ENCODE results near the gene MTX1.

The MTX1 gene

DNA sequence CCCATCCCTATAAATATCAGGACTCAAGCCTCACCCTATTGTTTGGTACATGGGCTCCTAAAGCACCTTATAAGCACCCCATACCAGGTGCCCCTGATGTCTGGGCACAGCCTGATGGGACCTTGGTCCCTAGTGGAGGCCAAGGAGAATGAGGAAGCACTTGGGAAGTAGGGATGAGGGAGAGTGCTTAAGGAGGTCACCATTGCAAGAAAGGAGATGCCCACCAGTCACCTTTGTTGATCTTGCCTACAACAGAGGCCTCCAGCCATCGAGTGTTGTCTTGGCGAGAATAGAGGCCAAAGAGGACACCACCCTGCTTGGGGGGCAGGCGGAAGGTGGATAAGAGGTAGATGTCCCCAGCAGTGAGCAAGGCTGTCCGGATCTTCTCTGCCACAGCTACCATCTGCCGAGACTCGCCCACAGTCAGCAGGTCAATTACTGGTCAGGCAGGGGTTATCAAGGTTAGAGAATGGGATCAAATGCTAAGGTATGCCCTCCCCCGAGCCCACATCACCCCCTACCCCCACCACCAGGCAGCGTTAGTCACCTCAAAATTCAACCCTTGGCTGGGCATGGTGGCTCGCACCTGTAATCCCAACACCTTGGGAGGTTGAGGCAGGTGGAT lies 2.4 kb upstream of the MTX1 start:
- H3K9me3 ChIP-seq (ENCODE audit: severe bottlenecking): no peaks in the 10 kb centered on the region
- no peak overlapping the region for H3K27ac ChIP-seq (ENCODE audit: poor library complexity, severe bottlenecking)
- H3K4me3 ChIP-seq (ENCODE audit: severe bottlenecking): no peak overlapping the region
- H3K4me1 ChIP-seq (ENCODE audit: insufficient read depth, poor library complexity, severe bottlenecking): peaks cover 3% of the 10 kb centered on the region
- ATAC-seq (ENCODE audit: low read depth) (no peak), DNase-seq (ENCODE audit: low spot score) (no peak)
- no peaks in the 10 kb centered on the region for H3K27me3 ChIP-seq (ENCODE audit: insufficient read depth, poor library complexity, severe bottlenecking)
- TF ChIP-seq, protein P1, sequence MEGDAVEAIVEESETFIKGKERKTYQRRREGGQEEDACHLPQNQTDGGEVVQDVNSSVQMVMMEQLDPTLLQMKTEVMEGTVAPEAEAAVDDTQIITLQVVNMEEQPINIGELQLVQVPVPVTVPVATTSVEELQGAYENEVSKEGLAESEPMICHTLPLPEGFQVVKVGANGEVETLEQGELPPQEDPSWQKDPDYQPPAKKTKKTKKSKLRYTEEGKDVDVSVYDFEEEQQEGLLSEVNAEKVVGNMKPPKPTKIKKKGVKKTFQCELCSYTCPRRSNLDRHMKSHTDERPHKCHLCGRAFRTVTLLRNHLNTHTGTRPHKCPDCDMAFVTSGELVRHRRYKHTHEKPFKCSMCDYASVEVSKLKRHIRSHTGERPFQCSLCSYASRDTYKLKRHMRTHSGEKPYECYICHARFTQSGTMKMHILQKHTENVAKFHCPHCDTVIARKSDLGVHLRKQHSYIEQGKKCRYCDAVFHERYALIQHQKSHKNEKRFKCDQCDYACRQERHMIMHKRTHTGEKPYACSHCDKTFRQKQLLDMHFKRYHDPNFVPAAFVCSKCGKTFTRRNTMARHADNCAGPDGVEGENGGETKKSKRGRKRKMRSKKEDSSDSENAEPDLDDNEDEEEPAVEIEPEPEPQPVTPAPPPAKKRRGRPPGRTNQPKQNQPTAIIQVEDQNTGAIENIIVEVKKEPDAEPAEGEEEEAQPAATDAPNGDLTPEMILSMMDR (IDR thresholded peaks at IDR 0.05; ENCODE audit: poor library complexity, severe bottlenecking): no peak
- H3K36me3 ChIP-seq (ENCODE audit: low read depth): peaks cover 8% of the 10 kb centered on the region; the same call in 1 of the 2 replicates

- Histone ChIP-seq H3K4me3 (ENCODE audit: severe bottlenecking) (no peak overlapping the region), H3K27ac (ENCODE audit: poor library complexity, severe bottlenecking) (peak overlapping the region; percentile 73), H3K4me1 (ENCODE audit: insufficient read depth, poor library complexity, severe bottlenecking) (peaks cover 3% of the 10 kb centered on the region), H3K36me3 (ENCODE audit: low read depth) (peaks cover 8% of the 10 kb centered on the region; the same call in 1 of the 2 replicates), H3K27me3 (ENCODE audit: insufficient read depth, poor library complexity, severe bottlenecking) (no peaks in the 10 kb centered on the region), H3K9me3 (ENCODE audit: severe bottlenecking) (no peaks in the 10 kb centered on the region)
- TF ChIP-seq, protein P1 (IDR thresholded peaks at IDR 0.05; ENCODE audit: poor library complexity, severe bottlenecking): peak; percentile 88
- DNase-seq (ENCODE audit: low spot score) (no peak), ATAC-seq (ENCODE audit: low read depth) (peak; percentile 56)
Observed at GRCh38 chr1:155206891-155207805, 1.3 kb upstream of the MTX1 start.

DNA sequence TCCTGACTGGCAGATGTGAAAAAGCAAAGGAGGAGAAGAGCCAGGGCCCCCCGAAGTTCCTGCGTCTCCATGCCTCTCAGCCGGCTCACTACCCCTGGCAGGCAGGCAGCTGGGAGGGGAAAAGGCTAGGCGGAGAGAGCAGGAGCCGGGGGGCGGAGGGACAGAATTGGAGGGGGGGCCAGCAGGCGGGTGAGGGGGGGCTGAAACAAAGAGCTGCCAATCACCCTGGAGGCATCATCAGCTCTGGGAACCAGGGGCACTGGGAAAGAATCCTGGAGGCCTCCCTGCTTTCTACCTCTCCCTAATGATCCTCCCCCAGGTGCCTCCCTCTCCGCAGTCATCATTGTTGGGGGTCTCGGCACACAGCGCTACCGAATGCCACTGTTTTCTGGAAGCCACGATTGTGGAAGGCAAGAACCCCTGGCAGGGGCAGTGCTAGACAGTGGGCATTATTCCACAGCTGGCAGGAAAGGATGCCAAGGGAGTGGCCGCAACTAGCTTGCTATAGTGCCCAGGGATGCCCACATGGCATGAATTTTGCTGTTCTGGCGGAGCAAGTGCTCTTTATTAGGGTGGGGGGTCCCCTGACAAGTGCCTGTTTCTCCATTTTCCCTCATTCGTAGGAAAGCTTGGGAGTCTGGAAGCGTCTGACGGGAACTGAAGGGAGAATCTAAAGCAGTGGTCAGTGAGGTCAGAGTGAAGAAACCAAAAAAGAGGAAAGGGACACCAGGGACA lies 522 bp upstream of the MTX1 start, which contains the start of gene THBS3:
TSS of gene THBS3 (minus strand) at position 92 of the 735 bp plus-strand sequence. CDS start at position 71, 21 bp downstream.
- H3K27ac ChIP-seq (ENCODE audit: poor library complexity, severe bottlenecking): peak within 1 kb of the TSS; percentile 73
- H3K4me3 ChIP-seq (ENCODE audit: severe bottlenecking): peak within 1 kb of the TSS; percentile 72
- H3K27me3 ChIP-seq (ENCODE audit: insufficient read depth, poor library complexity, severe bottlenecking): no peaks in the 10 kb centered on the region
- DNase-seq (ENCODE audit: low spot score) (no peak), ATAC-seq (ENCODE audit: low read depth) (peak; percentile 1; the same call in 1 of the 3 replicates)
- H3K36me3 ChIP-seq (ENCODE audit: low read depth): peaks cover 8% of the 10 kb centered on the region; the same call in 1 of the 2 replicates
- H3K9me3 ChIP-seq (ENCODE audit: severe bottlenecking): no peaks in the 10 kb centered on the region
- TF ChIP-seq, protein P1 (IDR thresholded peaks at IDR 0.05; ENCODE audit: poor library complexity, severe bottlenecking): no peak
- H3K4me1 ChIP-seq (ENCODE audit: insufficient read depth, poor library complexity, severe bottlenecking): peaks cover 3% of the 10 kb centered on the region

- DNase-seq (ENCODE audit: low spot score): no peak
- peaks cover 8% of the 10 kb centered on the region; the same call in 1 of the 2 replicates for H3K36me3 ChIP-seq (ENCODE audit: low read depth)
- TF ChIP-seq, protein P1 (IDR thresholded peaks at IDR 0.05; ENCODE audit: poor library complexity, severe bottlenecking): no peak
- H3K4me1 ChIP-seq (ENCODE audit: insufficient read depth, poor library complexity, severe bottlenecking): peaks cover 3% of the 10 kb centered on the region
- ATAC-seq (ENCODE audit: low read depth): no peak
- no peaks in the 10 kb centered on the region for H3K9me3 ChIP-seq (ENCODE audit: severe bottlenecking)
- peak overlapping the region; percentile 73 for H3K27ac ChIP-seq (ENCODE audit: poor library complexity, severe bottlenecking)
- H3K4me3 ChIP-seq (ENCODE audit: severe bottlenecking): peak overlapping the region; percentile 72
- no peaks in the 10 kb centered on the region for H3K27me3 ChIP-seq (ENCODE audit: insufficient read depth, poor library complexity, severe bottlenecking)
Observed at GRCh38 chr1:155209312-155209721, 822 bp downstream of the MTX1 start.
